ENCODE results near the gene NHSL1. TPM values are rescaled to one million over a fixed set of nuclear protein-coding genes. Genes with fewer than 3 reads are reported as not detected.

The NHSL1 gene
- total RNA-seq, 2 donors from 2014 or later = 16.3 to 17.5 TPM

GRCh38 chr6:138464085-138464484, 35.2 kb downstream of the NHSL1 start:
- WGBS, 2 experiments (ENCODE audit: insufficient coverage in 1 of 2, insufficient read length in 1 of 2) = 95% methylated on average over 18 to 20 of the region's 20 CpGs
- H3K4me3 Mint-ChIP-seq = no peak overlapping the region
- no peak overlapping the region for H3K9ac ChIP-seq (ENCODE audit: extremely low read depth, low read length, poor library complexity, severe bottlenecking)
- H3K4me1 ChIP-seq (ENCODE audit: control insufficient read depth, insufficient read depth, low read length) = no peaks in the 10 kb centered on the region
- no peaks in the 10 kb centered on the region for H3K9me3 Mint-ChIP-seq
- H3K27me3 Mint-ChIP-seq (ENCODE audit: insufficient read depth) = no peaks in the 10 kb centered on the region
- peaks cover 16% of the 10 kb centered on the region for H3K36me3 ChIP-seq (ENCODE audit: control insufficient read depth, insufficient read depth, low read length)
- H3K27ac ChIP-seq (ENCODE audit: low read depth, low read length) = no peak overlapping the region
- no peak overlapping the region for H3K4me3 ChIP-seq (ENCODE audit: low read length)
- no peaks in the 10 kb centered on the region for H3K27me3 ChIP-seq (ENCODE audit: control insufficient read depth, insufficient read depth, low read length, poor library complexity, severe bottlenecking)
- no peak overlapping the region for H3K27ac Mint-ChIP-seq
- H3K4me1 Mint-ChIP-seq = no peaks in the 10 kb centered on the region
- DNase-seq = no peak
- H3K36me3 Mint-ChIP-seq (ENCODE audit: low read depth) = peaks cover 29% of the 10 kb centered on the region
- no peak for TF ChIP-seq CTCF (conservative IDR thresholded peaks at IDR 0.05)
- H3K9me3 ChIP-seq (ENCODE audit: control insufficient read depth, low read length) = no peaks in the 10 kb centered on the region

GRCh38 chr6:138461647-138462046, 37.6 kb downstream of the NHSL1 start:
- Mint-ChIP-seq H3K36me3 (ENCODE audit: low read depth) (peaks cover 31% of the 10 kb centered on the region), H3K4me3 (no peak overlapping the region), H3K4me1 (no peaks in the 10 kb centered on the region), H3K27ac (no peak overlapping the region), H3K27me3 (ENCODE audit: insufficient read depth) (no peaks in the 10 kb centered on the region), H3K9me3 (no peaks in the 10 kb centered on the region)
- DNase-seq = no peak
- 88% methylated on average over 1 of the region's 1 CpG; no CpG with 5 or more reads in 1 of the 2 experiments for WGBS, 2 experiments (ENCODE audit: insufficient coverage in 1 of 2, insufficient read length in 1 of 2)
- Histone ChIP-seq H3K27ac (ENCODE audit: low read depth, low read length) (no peak overlapping the region), H3K4me3 (ENCODE audit: low read length) (no peak overlapping the region), H3K4me1 (ENCODE audit: control insufficient read depth, insufficient read depth, low read length) (no peaks in the 10 kb centered on the region), H3K27me3 (ENCODE audit: control insufficient read depth, insufficient read depth, low read length, poor library complexity, severe bottlenecking) (no peaks in the 10 kb centered on the region), H3K9me3 (ENCODE audit: control insufficient read depth, low read length) (no peaks in the 10 kb centered on the region), H3K36me3 (ENCODE audit: control insufficient read depth, insufficient read depth, low read length) (peaks cover 14% of the 10 kb centered on the region), H3K9ac (ENCODE audit: extremely low read depth, low read length, poor library complexity, severe bottlenecking) (no peak overlapping the region)
- TF ChIP-seq CTCF (conservative IDR thresholded peaks at IDR 0.05) = no peak

GRCh38 chr6:138456401-138456790, 42.9 kb downstream of the NHSL1 start:
- no peaks in the 10 kb centered on the region for H3K4me1 Mint-ChIP-seq
- no peaks in the 10 kb centered on the region for H3K27me3 Mint-ChIP-seq (ENCODE audit: insufficient read depth)
- no peak overlapping the region for H3K27ac ChIP-seq (ENCODE audit: low read depth, low read length)
- DNase-seq = no peak
- H3K4me3 ChIP-seq (ENCODE audit: low read length) = no peak overlapping the region
- no peaks in the 10 kb centered on the region for H3K9me3 ChIP-seq (ENCODE audit: control insufficient read depth, low read length)
- no peak for TF ChIP-seq CTCF (conservative IDR thresholded peaks at IDR 0.05)
- H3K4me1 ChIP-seq (ENCODE audit: control insufficient read depth, insufficient read depth, low read length) = no peaks in the 10 kb centered on the region
- H3K4me3 Mint-ChIP-seq = no peak overlapping the region
- no peak overlapping the region for H3K9ac ChIP-seq (ENCODE audit: extremely low read depth, low read length, poor library complexity, severe bottlenecking)
- no peaks in the 10 kb centered on the region for H3K36me3 ChIP-seq (ENCODE audit: control insufficient read depth, insufficient read depth, low read length)
- H3K27ac Mint-ChIP-seq = no peak overlapping the region
- peaks cover 2% of the 10 kb centered on the region for H3K36me3 Mint-ChIP-seq (ENCODE audit: low read depth)
- H3K9me3 Mint-ChIP-seq = no peaks in the 10 kb centered on the region
- 93 to 100% methylated on average over 4 to 6 of the region's 6 CpGs for WGBS, 2 experiments (ENCODE audit: insufficient coverage in 1 of 2, insufficient read length in 1 of 2)
- no peaks in the 10 kb centered on the region for H3K27me3 ChIP-seq (ENCODE audit: control insufficient read depth, insufficient read depth, low read length, poor library complexity, severe bottlenecking)
